Epithelial cell of umbilical artery (primary cell): ENCODE measurements around the gene MRPL22. TPM values are rescaled to one million over a fixed set of nuclear protein-coding genes. Genes with fewer than 3 reads are reported as not detected.

Experiments
- total RNA-seq: library from RNA; depleted of rRNA; stranded (reverse); fragments of >200 nt; gene quantifications from 2 replicates; pipeline ENCODE4 v1.2.3, GENCODE V29; 2014

The MRPL22 gene
- total RNA-seq, result 32.5 and 41.8 TPM in 2 replicates

DNA sequence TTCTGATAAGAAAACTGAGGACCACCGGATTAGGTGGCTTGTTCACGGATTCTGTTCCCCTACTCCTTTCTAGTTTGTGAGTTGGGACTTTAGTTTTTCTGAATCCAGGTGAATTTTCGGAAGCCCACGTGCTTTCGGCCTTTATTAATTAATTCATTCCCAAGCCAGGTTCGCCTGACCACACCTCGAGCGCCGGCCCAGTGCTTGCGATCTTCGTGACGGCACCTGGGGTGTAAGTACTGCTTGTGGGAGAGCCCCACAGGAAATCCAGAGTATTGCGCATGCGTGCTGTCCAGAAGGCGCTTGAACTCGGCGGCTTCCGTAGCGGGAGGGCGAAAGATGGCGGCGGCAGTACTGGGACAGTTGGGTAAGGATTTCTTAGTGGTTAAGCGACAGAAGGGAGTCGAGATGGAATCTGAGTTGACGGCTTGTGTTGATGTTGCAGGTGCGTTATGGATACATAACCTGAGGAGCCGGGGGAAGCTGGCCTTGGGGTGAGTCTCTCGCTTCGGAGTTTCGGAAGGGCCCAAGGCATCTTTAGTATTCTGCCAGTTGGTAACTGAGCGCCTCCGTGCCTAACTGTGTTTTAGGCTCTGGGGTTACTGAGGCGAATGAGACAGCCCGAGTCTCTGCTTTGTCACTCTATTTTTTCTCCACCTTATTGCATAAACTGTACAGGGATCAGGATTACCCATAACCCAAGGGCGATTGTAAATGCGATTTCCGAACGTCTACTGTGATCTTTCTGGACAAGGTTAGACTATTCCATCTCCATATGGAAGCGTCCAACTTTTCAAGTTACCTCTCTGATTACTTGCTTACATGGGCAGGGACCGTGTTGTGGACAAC, at the start of gene MRPL22:
MRPL22 (plus strand) TSS at position 302 of the 849 bp plus-strand sequence; CDS start at position 340, 38 bp downstream.

DNA sequence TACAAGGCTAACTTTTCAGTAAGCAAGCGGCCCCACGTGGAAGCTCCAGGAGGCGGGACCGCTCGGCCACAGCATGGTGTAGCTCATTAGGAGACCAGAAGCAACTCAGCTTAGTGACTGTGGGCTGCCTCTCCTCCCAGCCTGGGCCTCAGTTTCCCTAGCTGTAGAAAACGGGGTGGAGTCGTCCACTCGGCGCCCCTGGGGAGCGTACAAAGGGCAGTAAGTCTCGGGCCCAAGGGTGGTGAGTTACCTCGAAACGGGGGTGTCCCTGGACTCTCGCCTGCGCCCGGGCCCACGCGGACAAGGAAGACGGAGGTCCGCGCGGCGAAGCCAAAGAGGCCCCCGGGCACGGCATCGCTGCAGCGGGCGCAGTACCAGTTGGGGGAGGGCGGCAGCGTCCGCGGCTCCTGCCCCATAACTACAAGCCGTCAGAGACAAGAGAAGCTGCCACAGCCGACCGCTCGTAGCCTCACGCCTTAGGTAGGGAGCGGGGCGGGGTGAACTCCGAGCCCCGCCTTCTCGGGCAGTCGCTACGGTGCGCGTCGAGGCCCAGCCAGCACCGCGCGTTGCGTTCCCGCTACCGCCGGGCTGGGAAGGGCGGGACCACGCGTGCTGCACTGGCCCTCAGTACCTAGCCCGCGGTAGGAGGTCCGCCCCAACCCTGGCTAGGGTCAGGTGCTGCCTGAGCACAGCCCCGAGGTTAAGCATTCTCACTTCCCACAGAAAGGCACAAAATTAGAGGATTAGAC, 3.0 kb upstream of the MRPL22 start, which contains the start of gene GEMIN5:
GEMIN5 (minus strand) TSS at position 494 of the 749 bp plus-strand sequence; CDS start at position 416, 78 bp downstream.

DNA sequence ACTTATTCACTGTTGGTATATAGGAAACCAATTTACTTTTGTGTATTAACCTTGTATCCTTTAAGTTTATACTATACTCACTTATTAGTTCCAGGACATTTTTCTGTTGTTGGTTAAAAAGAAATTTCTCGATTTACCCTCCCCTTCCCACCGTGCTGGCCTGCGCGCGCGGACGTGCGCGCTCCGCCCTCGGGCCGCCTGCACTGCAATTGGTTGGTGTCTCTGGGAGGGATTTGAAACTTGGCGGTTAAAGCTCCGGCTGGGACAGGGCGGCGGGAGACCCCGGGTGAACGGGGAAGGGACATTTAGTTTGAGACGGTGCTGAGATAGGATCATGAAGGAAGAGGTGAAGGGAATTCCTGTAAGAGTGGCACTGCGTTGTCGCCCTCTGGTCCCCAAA, 72.7 kb downstream of the MRPL22 start, which contains the start of gene KIF4B:
KIF4B (plus strand) TSS at position 230 of the 400 bp plus-strand sequence; CDS start at position 335, 105 bp downstream.

Other genes with a start within 250 kb of the MRPL22 start
- gene LARP1, start 185.7 kb upstream of the MRPL22 start, total RNA-seq, result 38.0 and 74.8 TPM in 2 replicates
- 0.65 and 4.1 TPM in 2 replicates for gene FAXDC2, start 90.5 kb upstream of the MRPL22 start, total RNA-seq
- gene CNOT8, start 82.4 kb upstream of the MRPL22 start, total RNA-seq, result 70.2 and 93.2 TPM in 2 replicates
- gene GEMIN5, start 2.9 kb upstream of the MRPL22 start, total RNA-seq, result 16.6 and 21.9 TPM in 2 replicates
- 0.30 and 0.32 TPM in 2 replicates for gene KIF4B, start 72.7 kb downstream of the MRPL22 start, total RNA-seq